HK-2 (cell line): ENCODE measurements around the gene APOL2.
"Not testable (repeated sequence)": the region's sequence is repeated elsewhere in the genome, so short reads cannot be mapped to it uniquely, and the experiment has no call there.

ENCODE experiments used
- DNase-seq: peaks from one replicate; pipeline ENCODE4 v3.0.0-alpha.2; 2018; ENCODE audit not compliant: unreplicated experiment

APOL2 gene

GRCh38 chr22:36262307-36262706 lies 23.0 kb upstream of the APOL2 start:
- DNase-seq, result not testable (repeated sequence)

GRCh38 chr22:36261675-36262074 lies 22.3 kb upstream of the APOL2 start:
- not testable (repeated sequence) for DNase-seq

GRCh38 chr22:36259615-36260300 lies 20.4 kb upstream of the APOL2 start:
- DNase-seq, result no peak

GRCh38 chr22:36258701-36259614 lies 19.6 kb upstream of the APOL2 start:
- no peak for DNase-seq

GRCh38 chr22:36257948-36258670 lies 18.8 kb upstream of the APOL2 start:
- DNase-seq, result no peak

GRCh38 chr22:36257308-36257707 lies 18.0 kb upstream of the APOL2 start:
- DNase-seq, result no peak

GRCh38 chr22:36256478-36256877 lies 17.2 kb upstream of the APOL2 start:
- DNase-seq, result no peak

DNA sequence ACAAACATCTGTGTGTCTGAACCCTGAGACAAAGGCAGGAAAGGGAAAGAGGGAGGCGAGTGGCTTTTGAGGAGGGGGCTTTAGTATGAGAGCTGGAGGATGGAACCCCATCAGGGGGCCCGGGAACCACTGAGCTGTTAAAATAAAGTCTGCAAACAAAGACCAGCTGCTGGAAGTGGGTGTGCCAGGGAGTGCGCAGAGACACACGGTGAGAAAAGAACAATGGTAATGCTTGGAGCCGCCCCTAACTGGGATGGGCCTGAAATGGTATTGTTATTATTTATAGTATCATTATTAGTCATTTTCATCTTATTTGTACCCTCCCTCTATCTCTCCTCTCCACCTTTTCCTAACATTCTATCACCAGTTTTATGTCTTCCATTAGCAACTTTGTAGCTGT lies 16.2 kb upstream of the APOL2 start:
- DNase-seq, result not testable (repeated sequence)

DNA sequence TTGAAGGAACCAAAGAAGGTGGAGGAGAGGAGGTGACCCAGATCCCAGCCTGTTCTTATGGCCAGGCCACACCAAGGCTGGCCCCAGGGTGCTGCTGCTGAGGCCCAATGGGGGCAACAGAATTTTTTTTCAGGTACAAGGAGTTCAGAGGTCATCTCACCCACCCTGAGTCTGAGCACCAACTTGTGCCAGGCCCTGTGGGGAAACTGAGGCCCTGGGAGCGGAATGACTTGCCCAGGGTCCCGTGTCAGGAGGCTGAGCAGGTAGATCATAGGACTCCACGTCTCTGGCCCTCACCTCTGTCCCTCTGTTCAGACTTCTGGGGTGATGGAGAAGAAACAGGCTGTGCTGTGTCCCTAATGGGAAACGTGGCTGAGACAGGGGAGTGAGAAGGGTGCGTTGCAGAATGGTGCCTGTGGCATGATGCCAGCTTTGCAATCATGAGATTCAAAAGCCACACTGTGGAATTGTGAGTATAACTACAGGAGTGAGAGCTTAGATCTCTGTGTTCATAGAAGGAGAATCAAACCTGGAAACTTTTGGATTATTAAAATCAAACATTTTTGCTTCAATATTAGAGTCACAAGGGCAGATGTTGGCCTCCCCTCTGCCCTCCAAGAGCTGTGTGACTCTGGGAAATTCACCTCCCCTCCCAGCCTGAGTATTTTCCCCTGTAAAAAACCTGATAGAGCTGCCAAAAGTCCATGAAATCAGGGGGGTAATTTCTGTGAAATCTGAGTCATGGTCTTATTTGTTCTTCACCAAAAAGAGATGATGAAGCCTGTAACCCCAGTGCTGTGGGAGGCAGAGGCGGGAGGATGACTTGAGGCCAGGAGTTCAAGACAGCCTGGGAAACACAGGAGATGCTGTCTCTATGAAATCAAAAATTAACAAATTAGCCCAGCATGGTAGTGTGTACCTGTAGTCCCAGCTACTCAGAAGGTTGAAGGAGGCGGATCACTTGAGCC lies 14.5 kb upstream of the APOL2 start:
- DNase-seq, result no peak

DNA sequence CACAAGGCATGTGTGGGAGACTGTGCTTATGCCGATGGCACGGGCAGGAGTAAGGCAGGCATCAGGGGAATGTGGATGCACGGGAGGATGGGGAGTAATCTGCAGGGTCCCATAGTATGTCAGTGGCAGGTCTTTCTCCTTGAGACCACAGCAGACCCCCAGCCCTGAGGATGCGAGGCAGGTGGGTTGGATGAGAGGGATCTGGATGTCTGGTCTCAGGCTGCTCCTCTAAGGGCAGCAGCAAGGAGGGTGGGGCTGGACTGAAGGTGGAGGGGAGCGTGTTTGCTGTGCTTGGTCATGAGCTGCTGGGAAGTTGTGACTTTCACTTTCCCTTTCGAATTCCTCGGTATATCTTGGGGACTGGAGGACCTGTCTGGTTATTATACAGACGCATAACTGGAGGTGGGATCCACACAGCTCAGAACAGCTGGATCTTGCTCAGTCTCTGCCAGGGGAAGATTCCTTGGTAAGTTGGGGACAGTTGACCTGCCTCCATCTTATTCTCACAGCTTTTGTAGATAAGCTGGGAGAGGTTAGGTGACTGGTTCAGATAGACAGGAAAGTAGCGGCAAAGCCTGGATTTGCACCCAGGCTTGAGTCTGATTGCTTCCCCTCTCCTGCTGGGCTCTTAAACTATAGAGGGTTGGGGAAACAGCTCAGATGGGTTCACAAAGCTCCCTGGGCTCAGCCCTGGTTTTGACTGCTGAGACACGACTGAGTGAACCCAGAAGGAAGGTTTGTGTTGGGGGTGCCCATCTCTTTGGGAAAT lies 13.6 kb upstream of the APOL2 start, which contains the start of gene APOL1:
APOL1 (plus strand) TSS at position 380 of the 769 bp plus-strand sequence. CDS start 1,823 bp downstream, outside the sequence.
- DNase-seq, result no peak

DNA sequence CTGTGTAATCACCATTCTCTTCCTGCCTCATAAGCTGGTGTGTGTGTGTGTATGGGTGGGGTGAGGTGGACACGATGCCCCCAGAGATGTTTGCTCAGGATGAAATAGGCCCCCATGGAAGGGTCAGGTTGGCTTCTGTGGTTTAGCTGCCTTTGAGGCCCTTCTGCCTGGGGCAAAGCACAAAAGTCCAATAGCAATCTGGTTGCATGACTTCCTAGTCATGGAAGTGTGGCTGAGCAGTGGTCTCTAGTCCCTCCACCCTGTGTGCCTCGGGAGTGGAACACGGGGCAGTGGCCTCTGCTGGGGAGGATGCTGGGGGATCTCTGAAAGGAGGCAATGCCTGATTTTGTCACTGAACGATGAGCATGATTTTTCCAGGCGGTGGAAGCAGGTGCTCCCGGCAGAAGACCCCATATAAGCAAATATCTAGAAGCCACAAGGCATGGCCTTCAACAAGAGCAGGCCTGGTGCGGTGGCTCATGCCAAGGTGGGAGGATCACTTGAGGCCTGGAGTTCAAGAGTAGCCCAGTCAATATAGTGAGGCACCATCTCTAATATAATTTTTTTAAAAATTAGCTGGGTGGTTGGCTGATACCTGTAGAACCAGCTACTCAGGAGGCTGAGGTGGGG lies 12.8 kb upstream of the APOL2 start:
- not testable (repeated sequence) for DNase-seq

GRCh38 chr22:36250292-36250960 lies 11.1 kb upstream of the APOL2 start:
- DNase-seq, result not testable (repeated sequence)

DNA sequence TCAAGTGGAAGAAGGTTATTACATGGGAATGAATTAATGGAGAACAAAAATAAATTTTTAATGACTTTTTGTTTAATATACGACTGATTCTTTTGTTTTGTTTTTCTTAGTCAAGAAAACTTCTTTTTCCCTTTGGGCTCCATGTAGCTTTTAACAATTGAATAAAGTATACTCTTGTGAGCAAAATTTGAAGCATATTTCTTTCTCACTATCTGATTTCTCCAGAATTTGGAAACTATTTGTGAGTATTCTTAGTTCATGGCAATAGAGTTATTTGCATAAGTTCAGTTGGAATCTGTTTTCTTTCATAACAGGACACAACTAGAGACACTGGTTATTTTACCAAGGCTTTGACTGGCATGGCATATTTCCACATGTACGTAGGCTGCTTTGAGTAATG lies 9.8 kb upstream of the APOL2 start:
- DNase-seq, result no peak

GRCh38 chr22:36247955-36248354 lies 8.6 kb upstream of the APOL2 start:
- no peak for DNase-seq

DNA sequence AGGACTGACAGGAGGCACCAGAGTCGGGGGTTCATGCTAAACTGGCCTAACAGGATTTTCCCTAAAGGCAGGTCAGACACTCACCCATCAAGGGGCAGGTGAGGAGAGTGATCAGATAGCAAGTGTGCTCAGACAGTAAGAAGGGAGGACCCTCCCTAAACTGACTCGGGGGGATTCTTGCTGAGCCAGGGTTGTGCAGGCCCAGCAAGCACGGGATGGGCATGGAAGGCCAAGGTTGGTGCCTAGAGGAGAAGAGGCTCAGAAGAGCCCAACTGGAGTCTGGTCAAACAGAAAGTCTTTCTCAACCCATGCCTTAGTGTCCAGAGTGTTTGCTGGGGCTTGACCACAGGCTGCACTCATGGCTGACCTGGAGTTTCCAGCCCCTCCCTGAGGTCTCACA lies 7.4 kb upstream of the APOL2 start:
- DNase-seq, result no peak

GRCh38 chr22:36245805-36246356 lies 6.6 kb upstream of the APOL2 start:
- DNase-seq, result no peak

GRCh38 chr22:36244522-36245391 lies 5.4 kb upstream of the APOL2 start:
- no peak for DNase-seq

DNA sequence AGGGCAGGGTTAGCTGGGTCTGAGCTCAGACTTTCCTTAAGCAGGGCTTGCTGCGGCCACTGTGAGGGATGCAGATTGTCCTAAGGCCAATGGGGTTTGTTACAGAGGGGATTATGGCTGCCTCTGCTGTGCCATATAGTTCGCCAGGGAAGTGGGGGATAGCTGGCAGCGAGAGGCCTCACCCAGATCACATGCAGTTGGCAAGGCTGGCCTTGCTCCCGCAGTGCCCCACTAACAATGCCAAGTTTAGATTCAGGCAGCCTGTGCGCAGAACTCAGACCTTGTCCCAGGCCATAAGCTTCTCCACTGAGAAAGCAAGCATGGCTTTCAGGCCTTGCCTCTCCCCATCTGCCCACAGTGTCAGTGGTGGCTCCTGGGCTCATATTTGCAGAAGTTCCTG lies 4.7 kb upstream of the APOL2 start:
- no peak for DNase-seq
